ENCODE measurements around the gene SPATA20. TPM values are rescaled to one million over a fixed set of nuclear protein-coding genes. Genes with fewer than 3 reads are reported as not detected.

Gene SPATA20
- total RNA-seq, 1 experiment from 2014 or later = 149 TPM

DNA sequence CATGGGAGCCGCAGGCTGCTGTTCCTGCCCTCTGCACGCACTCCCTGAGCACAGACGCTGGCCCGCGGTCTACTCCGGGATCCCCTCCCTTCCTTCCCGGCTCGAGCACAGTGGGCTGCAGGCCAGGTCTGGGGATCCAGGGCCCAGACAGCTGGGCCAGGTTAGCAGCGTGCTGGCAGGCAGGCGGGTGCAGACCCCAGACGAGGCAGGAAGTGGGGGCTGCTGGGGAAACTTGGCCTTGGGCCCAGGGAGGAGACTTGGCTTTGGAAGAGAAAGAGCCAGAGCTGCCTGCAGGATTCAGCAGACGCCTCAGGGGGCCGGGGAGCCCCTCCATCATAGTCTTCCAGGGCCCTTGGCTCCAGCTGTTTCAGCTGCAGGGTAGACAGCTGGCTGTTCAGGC is 57.5 kb downstream of the SPATA20 start:
- H3K4me1 Mint-ChIP-seq (ENCODE audit: low read depth, unreplicated experiment) = peaks cover 7% of the 10 kb centered on the region
- CTCF ChIA-PET = interaction anchor here (0.6 to 1.4 kb wide), 7 partner anchors 13 to 102 kb away, joined by 3 to 5 read pairs (median 3); no protein-coding TSS in a partner anchor
- H3K36me3 Mint-ChIP-seq (ENCODE audit: insufficient read depth, unreplicated experiment) = peaks cover 6% of the 10 kb centered on the region
- no TSS peak for BruUV-seq (replicated peaks)
- intact Hi-C loops (cut with micrococcal nuclease; ENCODE audit: unreplicated experiment) = no loop called here
- Histone ChIP-seq H3K4me3 (ENCODE audit: low read depth, low read length) (no peak overlapping the region), H3K9me3 (no peaks in the 10 kb centered on the region), H3K4me1 (no peaks in the 10 kb centered on the region), H3K27me3 (replicated peaks; ENCODE audit: control insufficient read depth, insufficient read depth, low read length) (no peaks in the 10 kb centered on the region), H3K36me3 (ENCODE audit: control insufficient read depth, insufficient read depth, low read length) (no peaks in the 10 kb centered on the region)
- no peak for DNase-seq
- H3K27me3 Mint-ChIP-seq (ENCODE audit: insufficient read depth, unreplicated experiment) = peaks cover 6% of the 10 kb centered on the region
- H3K9me3 Mint-ChIP-seq (ENCODE audit: unreplicated experiment) = no peaks in the 10 kb centered on the region
- TF ChIP-seq, protein P1, sequence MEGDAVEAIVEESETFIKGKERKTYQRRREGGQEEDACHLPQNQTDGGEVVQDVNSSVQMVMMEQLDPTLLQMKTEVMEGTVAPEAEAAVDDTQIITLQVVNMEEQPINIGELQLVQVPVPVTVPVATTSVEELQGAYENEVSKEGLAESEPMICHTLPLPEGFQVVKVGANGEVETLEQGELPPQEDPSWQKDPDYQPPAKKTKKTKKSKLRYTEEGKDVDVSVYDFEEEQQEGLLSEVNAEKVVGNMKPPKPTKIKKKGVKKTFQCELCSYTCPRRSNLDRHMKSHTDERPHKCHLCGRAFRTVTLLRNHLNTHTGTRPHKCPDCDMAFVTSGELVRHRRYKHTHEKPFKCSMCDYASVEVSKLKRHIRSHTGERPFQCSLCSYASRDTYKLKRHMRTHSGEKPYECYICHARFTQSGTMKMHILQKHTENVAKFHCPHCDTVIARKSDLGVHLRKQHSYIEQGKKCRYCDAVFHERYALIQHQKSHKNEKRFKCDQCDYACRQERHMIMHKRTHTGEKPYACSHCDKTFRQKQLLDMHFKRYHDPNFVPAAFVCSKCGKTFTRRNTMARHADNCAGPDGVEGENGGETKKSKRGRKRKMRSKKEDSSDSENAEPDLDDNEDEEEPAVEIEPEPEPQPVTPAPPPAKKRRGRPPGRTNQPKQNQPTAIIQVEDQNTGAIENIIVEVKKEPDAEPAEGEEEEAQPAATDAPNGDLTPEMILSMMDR (IDR thresholded peaks at IDR 0.05; ENCODE audit: insufficient read depth in 1 of 2, low read depth in 1 of 2, low read length in 1 of 2, severe bottlenecking in 1 of 2, unreplicated experiment in 1 of 2) = no peak
- POLR2A ChIA-PET = no interaction called here
- no peak overlapping the region for H3K4me3 Mint-ChIP-seq (ENCODE audit: unreplicated experiment)
- no peak overlapping the region for H3K27ac Mint-ChIP-seq (ENCODE audit: unreplicated experiment)

DNA sequence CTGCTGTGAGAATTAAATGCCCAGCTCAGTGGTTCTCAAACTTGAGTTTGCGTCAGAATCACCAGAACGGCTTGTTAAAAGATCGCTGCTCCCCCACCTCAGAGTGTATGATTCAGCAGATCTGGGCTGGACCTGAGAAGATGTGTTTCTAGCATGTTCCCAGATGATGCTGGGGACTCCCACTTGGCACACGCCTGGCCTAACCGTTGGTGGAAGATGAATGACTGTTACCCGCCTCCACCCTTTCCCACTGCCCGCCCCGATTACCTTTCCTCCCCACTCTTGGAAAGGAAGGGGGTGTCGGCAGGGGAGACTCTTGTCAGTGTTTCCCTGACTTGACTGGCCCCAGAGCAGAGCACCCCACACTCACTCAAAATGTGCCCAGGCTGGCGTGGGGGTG is 58.5 kb downstream of the SPATA20 start:
- Histone ChIP-seq H3K4me3 (ENCODE audit: low read depth, low read length) (no peak overlapping the region), H3K9me3 (no peaks in the 10 kb centered on the region), H3K36me3 (ENCODE audit: control insufficient read depth, insufficient read depth, low read length) (no peaks in the 10 kb centered on the region), H3K4me1 (no peaks in the 10 kb centered on the region), H3K27me3 (replicated peaks; ENCODE audit: control insufficient read depth, insufficient read depth, low read length) (no peaks in the 10 kb centered on the region)
- no peak for DNase-seq
- peaks cover 6% of the 10 kb centered on the region for H3K27me3 Mint-ChIP-seq (ENCODE audit: insufficient read depth, unreplicated experiment)
- POLR2A ChIA-PET = no interaction called here
- H3K4me3 Mint-ChIP-seq (ENCODE audit: unreplicated experiment) = no peak overlapping the region
- TF ChIP-seq, protein P1 (IDR thresholded peaks at IDR 0.05; ENCODE audit: insufficient read depth in 1 of 2, low read depth in 1 of 2, low read length in 1 of 2, severe bottlenecking in 1 of 2, unreplicated experiment in 1 of 2) = no peak
- H3K27ac Mint-ChIP-seq (ENCODE audit: unreplicated experiment) = no peak overlapping the region
- intact Hi-C loops (cut with micrococcal nuclease; ENCODE audit: unreplicated experiment) = no loop called here
- no TSS peak for BruUV-seq (replicated peaks)
- peaks cover 6% of the 10 kb centered on the region for H3K36me3 Mint-ChIP-seq (ENCODE audit: insufficient read depth, unreplicated experiment)
- H3K9me3 Mint-ChIP-seq (ENCODE audit: unreplicated experiment) = no peaks in the 10 kb centered on the region
- peaks cover 7% of the 10 kb centered on the region for H3K4me1 Mint-ChIP-seq (ENCODE audit: low read depth, unreplicated experiment)
- CTCF ChIA-PET = interaction anchor here (0.6 to 1.4 kb wide), 6 partner anchors 20 to 101 kb away, joined by 3 to 4 read pairs (median 3); partner anchors contain the start of gene CACNA1G

Other genes with a start within 250 kb of the SPATA20 start
- gene XYLT2, start 201.0 kb upstream of the SPATA20 start, total RNA-seq (2022) = 72.9 and 75.8 TPM in 2 replicates
- 196 and 203 TPM in 2 replicates for gene MRPL27, start 174.0 kb upstream of the SPATA20 start, total RNA-seq (2022)
- gene EME1, start 173.9 kb upstream of the SPATA20 start, total RNA-seq (2022) = 43.5 and 48.5 TPM in 2 replicates
- gene LRRC59, start 149.7 kb upstream of the SPATA20 start, total RNA-seq (2022) = 324 and 336 TPM in 2 replicates
- 135 and 161 TPM in 2 replicates for gene ACSF2, start 121.0 kb upstream of the SPATA20 start, total RNA-seq (2022)
- not detected in 2 replicates for gene CHAD, start 78.3 kb upstream of the SPATA20 start, total RNA-seq (2022)
- 85.3 and 93.9 TPM in 2 replicates for gene RSAD1, start 68.3 kb upstream of the SPATA20 start, total RNA-seq (2022)
- gene MYCBPAP, start 38.7 kb upstream of the SPATA20 start, total RNA-seq (2022) = 1.3 and 2.7 TPM in 2 replicates
- gene EPN3, start 14.4 kb upstream of the SPATA20 start, total RNA-seq (2022) = 49.4 and 53.2 TPM in 2 replicates
- 1.4 and 1.6 TPM in 2 replicates for gene CACNA1G, start 13.5 kb downstream of the SPATA20 start, total RNA-seq (2022)
- 39.3 and 45.6 TPM in 2 replicates for gene ABCC3, start 87.7 kb downstream of the SPATA20 start, total RNA-seq (2022)
- 113 and 114 TPM in 2 replicates for gene ANKRD40, start 160.7 kb downstream of the SPATA20 start, total RNA-seq (2022)
- gene LUC7L3, start 172.4 kb downstream of the SPATA20 start, total RNA-seq (2022) = 284 and 287 TPM in 2 replicates
- gene ANKRD40CL, start 220.3 kb downstream of the SPATA20 start, total RNA-seq (2022) = 11.2 and 11.4 TPM in 2 replicates